Neutrophil (primary cell): Measurements from ENCODE around the gene LIMK2.

ENCODE experiments used
- H3K27ac ChIP-seq: fragments of 200-600 bp; sonication (generic); 2 replicates; pipeline ENCODE4 v1.5.1; 2016; ENCODE audit warnings: mild to moderate bottlenecking, moderate library complexity
- H3K27me3 ChIP-seq: fragments of 200-600 bp; sonication (generic); 2 replicates; pipeline ENCODE4 v1.6.0; 2016; ENCODE audit warnings: mild to moderate bottlenecking
- H3K36me3 ChIP-seq: fragments of 200-600 bp; sonication (generic); 2 replicates; pipeline ENCODE4 v1.5.1; 2017
- H3K4me1 ChIP-seq, 2 experiments: fragments of 200-600 bp in 1 of 2; sonication (generic) in 1 of 2; 1 replicate in 1 of 2; 2 replicates in 1 of 2; pipeline versions ENCODE4 v1.5.1 to v1.6.1; 2013 to 2016; ENCODE audit warnings: low read depth in 1 of 2, low read length in 1 of 2, mild to moderate bottlenecking in 1 of 2, moderate library complexity in 1 of 2; ENCODE audit not compliant: control insufficient read depth in 1 of 2, insufficient read depth in 1 of 2
- H3K4me3 ChIP-seq, 2 experiments: fragments of 200-600 bp in 1 of 2; sonication (generic) in 1 of 2; 1 replicate in 1 of 2; 2 replicates in 1 of 2; pipeline ENCODE4 v1.5.1; 2013 to 2016; ENCODE audit warnings: low read depth in 1 of 2, low read length in 1 of 2, mild to moderate bottlenecking in 1 of 2, moderate library complexity in 1 of 2
- H3K9me3 ChIP-seq: fragments of 200-600 bp; sonication (generic); 2 replicates; pipeline ENCODE4 v1.5.1; 2016
- TF ChIP-seq, protein P1 (sequence below): fragments of 200-600 bp; sonication (generic); IDR thresholded peaks from 2 replicates; pipeline ENCODE4 v1.5.1; 2016; ENCODE audit warnings: antibody characterized with exemption

Gene LIMK2

DNA sequence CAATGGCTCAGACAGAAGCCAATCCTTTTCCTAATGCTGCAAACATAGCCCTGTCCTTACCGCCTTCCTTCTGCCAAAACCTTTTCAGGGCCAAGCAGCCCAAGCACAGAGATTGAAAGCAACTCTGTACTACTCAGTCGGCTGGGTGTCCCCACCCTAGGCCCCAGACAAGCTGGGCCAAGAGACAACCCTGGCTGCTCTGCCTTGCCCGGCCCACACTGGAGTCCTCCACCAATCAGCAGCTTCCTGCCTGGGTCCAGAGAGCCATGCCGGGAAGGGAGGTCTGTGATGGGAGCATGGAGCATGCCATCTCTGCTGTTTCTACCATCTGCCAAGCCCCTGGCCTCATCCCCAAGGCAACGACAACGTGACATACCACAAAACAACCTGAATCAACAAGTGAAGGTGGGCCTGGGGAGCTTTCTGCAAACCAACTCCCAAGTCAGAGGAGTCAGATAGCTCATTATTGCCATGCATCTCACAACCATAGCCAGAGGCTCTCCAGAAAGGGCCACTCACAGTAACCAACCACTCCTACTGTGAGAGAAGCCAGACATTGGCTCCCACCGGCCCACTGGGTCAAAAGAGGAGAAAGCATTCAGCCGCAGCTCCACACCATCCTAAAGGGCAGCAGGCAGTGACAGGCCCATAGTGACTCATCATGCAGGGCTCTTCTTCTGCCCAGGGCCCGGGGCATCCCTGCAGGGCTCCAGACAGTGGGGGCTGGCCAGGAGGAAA, 115.9 kb downstream of the LIMK2 start:
- no peak overlapping the region for H3K4me3 ChIP-seq
- TF ChIP-seq, protein P1, sequence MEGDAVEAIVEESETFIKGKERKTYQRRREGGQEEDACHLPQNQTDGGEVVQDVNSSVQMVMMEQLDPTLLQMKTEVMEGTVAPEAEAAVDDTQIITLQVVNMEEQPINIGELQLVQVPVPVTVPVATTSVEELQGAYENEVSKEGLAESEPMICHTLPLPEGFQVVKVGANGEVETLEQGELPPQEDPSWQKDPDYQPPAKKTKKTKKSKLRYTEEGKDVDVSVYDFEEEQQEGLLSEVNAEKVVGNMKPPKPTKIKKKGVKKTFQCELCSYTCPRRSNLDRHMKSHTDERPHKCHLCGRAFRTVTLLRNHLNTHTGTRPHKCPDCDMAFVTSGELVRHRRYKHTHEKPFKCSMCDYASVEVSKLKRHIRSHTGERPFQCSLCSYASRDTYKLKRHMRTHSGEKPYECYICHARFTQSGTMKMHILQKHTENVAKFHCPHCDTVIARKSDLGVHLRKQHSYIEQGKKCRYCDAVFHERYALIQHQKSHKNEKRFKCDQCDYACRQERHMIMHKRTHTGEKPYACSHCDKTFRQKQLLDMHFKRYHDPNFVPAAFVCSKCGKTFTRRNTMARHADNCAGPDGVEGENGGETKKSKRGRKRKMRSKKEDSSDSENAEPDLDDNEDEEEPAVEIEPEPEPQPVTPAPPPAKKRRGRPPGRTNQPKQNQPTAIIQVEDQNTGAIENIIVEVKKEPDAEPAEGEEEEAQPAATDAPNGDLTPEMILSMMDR: no peak
- H3K36me3 ChIP-seq: peaks cover 61% of the 10 kb centered on the region
- H3K9me3 ChIP-seq: no peaks in the 10 kb centered on the region
- H3K4me1 ChIP-seq: peaks cover 7 to 8% of the 10 kb centered on the region in 2 experiments
- H3K27ac ChIP-seq: no peak overlapping the region
- no peaks in the 10 kb centered on the region for H3K27me3 ChIP-seq

DNA sequence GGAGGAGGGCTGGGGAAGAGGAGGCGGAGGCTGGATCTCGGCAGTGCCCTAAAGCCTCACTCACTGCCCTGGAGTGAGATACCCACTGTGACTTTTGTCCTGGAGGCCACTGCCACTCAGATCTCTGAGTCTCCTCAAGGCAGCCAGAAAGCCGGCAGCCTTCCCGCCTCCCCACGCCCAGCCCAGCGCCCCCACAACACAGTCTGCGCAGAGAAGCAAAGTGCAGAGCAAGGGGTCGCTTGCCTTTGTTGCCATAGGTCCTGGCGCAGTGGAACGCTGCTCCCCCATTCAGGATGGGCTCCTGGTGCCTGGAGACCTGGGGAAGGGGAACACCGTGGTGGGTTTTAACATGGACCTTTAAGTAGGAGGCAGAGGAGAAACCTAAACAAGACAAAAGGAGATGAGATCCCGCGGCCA, 116.5 kb downstream of the LIMK2 start:
- no peaks in the 10 kb centered on the region for H3K27me3 ChIP-seq
- TF ChIP-seq, protein P1: no peak
- H3K36me3 ChIP-seq: peaks cover 61% of the 10 kb centered on the region
- peaks cover 8 to 10% of the 10 kb centered on the region in 2 experiments for H3K4me1 ChIP-seq
- no peak overlapping the region for H3K4me3 ChIP-seq
- H3K9me3 ChIP-seq: no peaks in the 10 kb centered on the region
- H3K27ac ChIP-seq: no peak overlapping the region

DNA sequence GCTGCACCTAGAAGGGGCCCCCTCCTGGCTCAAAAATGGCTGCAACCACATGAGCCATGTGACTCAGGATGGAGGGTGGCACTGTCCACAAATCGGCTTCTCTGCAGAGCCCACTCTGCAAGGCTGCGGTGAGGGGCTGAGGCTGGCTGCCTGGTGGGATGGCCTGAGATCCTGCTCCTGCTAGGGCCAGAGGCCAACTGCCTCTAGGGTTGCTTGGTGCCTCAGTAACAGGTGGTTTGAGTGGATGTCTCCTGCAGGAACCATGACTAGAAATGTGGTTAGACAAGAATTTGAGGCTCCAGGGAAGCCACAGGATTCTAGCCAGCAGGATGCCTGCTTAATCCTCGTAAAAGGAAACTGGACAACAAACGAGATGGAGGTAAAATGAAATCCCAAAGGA, 116.9 kb downstream of the LIMK2 start:
- H3K27me3 ChIP-seq: no peaks in the 10 kb centered on the region
- TF ChIP-seq, protein P1: no peak
- H3K9me3 ChIP-seq: no peaks in the 10 kb centered on the region
- H3K36me3 ChIP-seq: peaks cover 63% of the 10 kb centered on the region
- peak overlapping the region; percentile 57 for H3K27ac ChIP-seq
- peaks cover 12 to 14% of the 10 kb centered on the region in 2 experiments for H3K4me1 ChIP-seq
- no peak overlapping the region for H3K4me3 ChIP-seq
